ENCODE results near the gene MASTL.

- TF ChIP-seq CTCF (IDR thresholded peaks at IDR 0.05 in 2 of 3, conservative IDR thresholded peaks at IDR 0.05 in 1 of 3; ENCODE audit: borderline replicate concordance in 1 of 3, insufficient read depth in 1 of 3, low read depth in 2 of 3, low read length in 2 of 3) (no peak), EZH2phosphoT487 (IDR thresholded peaks at IDR 0.05; ENCODE audit: borderline replicate concordance) (no peak), POLR2A (IDR thresholded peaks at IDR 0.05; ENCODE audit: borderline replicate concordance, extremely low read depth, insufficient read depth, insufficient read length) (no peak)
Observed at GRCh38 chr10:27235706-27236105, 80.6 kb downstream of the MASTL start.

Data from HCT116 (cell line).